Mesenchymal stem cell (in vitro differentiated cells and primary cell): ENCODE results near the gene SNRNP25.
A peak's percentile ranks its signal among the peaks of the same experiment; 100 is the strongest.
"Not testable (repeated sequence)": the region's sequence is repeated elsewhere in the genome, so short reads cannot be mapped to it uniquely, and the experiment has no call there.

Experiments used
- DNase-seq: peaks from one replicate; pipeline ENCODE4 v3.0.0-alpha.2; 2013
- H2AFZ ChIP-seq: one replicate; pipeline ENCODE4 v1.6.1; 2013; ENCODE audit warnings: low read depth, mild to moderate bottlenecking, control low read depth, inconsistent platforms, low read length, moderate library complexity
- H2AK5ac ChIP-seq: 2 replicates; pipeline ENCODE4 v1.6.1; 2013; ENCODE audit warnings: low read length, moderate library complexity, mild to moderate bottlenecking, inconsistent platforms; ENCODE audit not compliant: severe bottlenecking
- H2BK120ac ChIP-seq: one replicate; pipeline ENCODE4 v1.6.1; 2013; ENCODE audit warnings: low read depth, mild to moderate bottlenecking, inconsistent platforms, low read length, moderate library complexity
- H2BK12ac ChIP-seq, 2 experiments: one replicate each; pipeline ENCODE4 v1.6.1; 2013; ENCODE audit warnings: inconsistent platforms in 2 of 2, low read length in 2 of 2, mild to moderate bottlenecking in 2 of 2, moderate library complexity in 2 of 2, control low read depth in 1 of 2
- H2BK15ac ChIP-seq: one replicate; pipeline ENCODE4 v1.6.1; 2013; ENCODE audit warnings: mild to moderate bottlenecking, low read depth, inconsistent platforms; ENCODE audit not compliant: poor library complexity, severe bottlenecking
- H2BK5ac ChIP-seq: 2 replicates; pipeline ENCODE4 v1.6.1; 2013; ENCODE audit warnings: low read depth, mild to moderate bottlenecking, low read length, control low read depth, inconsistent platforms; ENCODE audit not compliant: poor library complexity, severe bottlenecking
- H3K14ac ChIP-seq, 2 experiments: one replicate each; pipeline ENCODE4 v1.6.1; 2013; ENCODE audit warnings: inconsistent platforms in 2 of 2, low read length in 2 of 2, control low read depth in 1 of 2, mild to moderate bottlenecking in 1 of 2, moderate library complexity in 1 of 2
- H3K18ac ChIP-seq, 2 experiments: one replicate each; pipeline ENCODE4 v1.6.1; 2013; ENCODE audit warnings: inconsistent platforms in 2 of 2, low read length in 2 of 2, control low read depth in 1 of 2, low read depth in 1 of 2, mild to moderate bottlenecking in 1 of 2
- H3K23ac ChIP-seq, 2 experiments: one replicate each; pipeline ENCODE4 v1.6.1; 2013; ENCODE audit warnings: inconsistent platforms in 2 of 2, low read length in 2 of 2, mild to moderate bottlenecking in 2 of 2, moderate library complexity in 2 of 2, control low read depth in 1 of 2
- H3K27ac ChIP-seq: 2 replicates; pipeline ENCODE4 v1.5.1; 2013; ENCODE audit warnings: mild to moderate bottlenecking, moderate library complexity, low read length, control low read depth, inconsistent platforms; ENCODE audit not compliant: poor library complexity, severe bottlenecking
- H3K27me3 ChIP-seq, 2 experiments: 2 replicates each; pipeline versions ENCODE4 v1.6.1 to v1.7.0; 2013; ENCODE audit warnings: low read length in 2 of 2, mild to moderate bottlenecking in 2 of 2, moderate library complexity in 2 of 2, control low read depth in 1 of 2, inconsistent platforms in 1 of 2; ENCODE audit not compliant: control insufficient read depth in 1 of 2, insufficient read depth in 1 of 2
- H3K36me3 ChIP-seq, 2 experiments: 2 replicates each; pipeline versions ENCODE4 v1.6.1 to v1.7.0; 2013; ENCODE audit warnings: low read length in 2 of 2, control low read depth in 1 of 2, inconsistent platforms in 1 of 2, low read depth in 1 of 2, mild to moderate bottlenecking in 1 of 2; ENCODE audit not compliant: insufficient read depth in 2 of 2, control insufficient read depth in 1 of 2
- H3K4ac ChIP-seq, 2 experiments: one replicate each; pipeline ENCODE4 v1.6.1; 2013; ENCODE audit warnings: inconsistent platforms in 2 of 2, low read length in 2 of 2, mild to moderate bottlenecking in 2 of 2, moderate library complexity in 2 of 2, control low read depth in 1 of 2, low read depth in 1 of 2
- H3K4me1 ChIP-seq: 2 replicates; pipeline ENCODE4 v1.6.1; 2013; ENCODE audit warnings: low read depth, low read length, control low read depth; ENCODE audit not compliant: control insufficient read depth, insufficient read depth
- H3K4me2 ChIP-seq: 2 replicates; pipeline ENCODE4 v1.6.1; 2013; ENCODE audit warnings: low read length, mild to moderate bottlenecking, inconsistent platforms; ENCODE audit not compliant: poor library complexity, severe bottlenecking
- H3K4me3 ChIP-seq, 2 experiments: 2 replicates each; pipeline versions ENCODE4 v1.5.1 to v1.7.0; 2013; ENCODE audit warnings: low read length in 2 of 2, mild to moderate bottlenecking in 2 of 2, control low read depth in 1 of 2, low read depth in 1 of 2; ENCODE audit not compliant: insufficient read depth in 1 of 2
- H3K79me1 ChIP-seq: replicated peaks from 2 replicates; pipeline ENCODE4 v1.6.1; 2013; ENCODE audit warnings: mild to moderate bottlenecking, control low read depth, low read length, inconsistent platforms; ENCODE audit not compliant: poor library complexity, severe bottlenecking
- H3K9ac ChIP-seq: 2 replicates; pipeline ENCODE4 v1.7.0; 2013; ENCODE audit warnings: mild to moderate bottlenecking, low read length, moderate library complexity
- H3K9me3 ChIP-seq: 2 replicates; pipeline ENCODE4 v1.7.0; 2013; ENCODE audit warnings: mild to moderate bottlenecking, low read length; ENCODE audit not compliant: control insufficient read depth
- H4K8ac ChIP-seq: one replicate; pipeline ENCODE4 v1.6.1; 2013; ENCODE audit warnings: inconsistent platforms, mild to moderate bottlenecking, low read length, moderate library complexity
- H4K91ac ChIP-seq: one replicate; pipeline ENCODE4 v1.6.1; 2013; ENCODE audit warnings: mild to moderate bottlenecking, low read length, inconsistent platforms
- WGBS: methylation state at CpG from one replicate; pipeline ENCODE4 v1.1.7; 2013; ENCODE audit warnings: mixed read lengths; 5-methylcytosine and 5-hydroxymethylcytosine counted together

Gene SNRNP25

DNA sequence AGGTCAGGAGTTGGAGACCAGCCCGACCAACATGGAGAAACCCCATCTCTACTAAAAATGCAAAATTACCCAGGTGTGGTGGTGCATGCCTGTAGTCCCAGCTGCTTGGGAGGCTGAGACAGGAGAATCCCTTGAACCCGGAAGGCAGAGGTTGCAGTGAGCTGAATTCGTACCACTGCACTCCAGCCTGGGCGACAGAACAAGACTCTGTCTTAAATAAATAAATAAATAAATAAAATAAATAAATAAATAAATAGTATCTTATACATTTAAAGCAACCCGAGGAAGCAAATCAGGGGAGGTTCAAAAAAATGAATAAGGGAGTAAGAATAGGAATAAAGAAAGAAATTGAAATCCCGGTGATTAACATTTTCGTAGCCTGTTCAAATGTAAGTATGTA, 7.1 kb upstream of the SNRNP25 start:
- H2BK12ac ChIP-seq, H2AK5ac ChIP-seq, H3K27ac ChIP-seq, H2BK15ac ChIP-seq, H3K4me1 ChIP-seq, H3K18ac ChIP-seq, DNase-seq, H3K27me3 ChIP-seq, H3K4ac ChIP-seq, H3K4me3 ChIP-seq, H4K8ac ChIP-seq, H3K23ac ChIP-seq, H2BK120ac ChIP-seq, H3K9me3 ChIP-seq, H2BK5ac ChIP-seq, H3K14ac ChIP-seq, H3K9ac ChIP-seq, H4K91ac ChIP-seq, H3K4me2 ChIP-seq, H2AFZ ChIP-seq: not testable (repeated sequence)
- 99% methylated on average over 5 of the region's 7 CpGs for WGBS
- Histone ChIP-seq H3K79me1 (peaks cover 18% of the 10 kb centered on the region), H3K36me3 (peaks cover 31 to 44% of the 10 kb centered on the region in 2 experiments)

DNA sequence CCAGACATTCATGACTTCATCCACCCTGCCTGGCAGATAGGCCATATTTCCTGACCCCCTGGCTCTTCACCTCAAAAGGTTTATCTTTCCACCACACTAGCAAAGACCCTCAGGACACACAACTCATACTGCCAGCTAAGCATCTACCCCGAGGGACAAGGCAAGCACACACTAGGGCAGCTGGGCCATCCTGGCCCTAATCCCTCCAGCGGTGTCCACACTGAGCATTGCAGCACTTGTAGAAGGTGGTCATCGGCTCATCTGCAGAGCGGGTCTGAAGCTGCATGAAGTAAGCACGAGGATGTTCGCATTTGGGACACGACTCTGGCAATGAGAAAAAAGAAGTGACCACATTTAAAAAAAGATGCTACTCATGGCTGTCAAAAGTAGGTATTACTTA, 6.4 kb upstream of the SNRNP25 start:
- no peak overlapping the region for H4K8ac ChIP-seq
- DNase-seq, result no peak
- no peak overlapping the region for H2BK12ac ChIP-seq
- H3K27me3 ChIP-seq, result no peaks in the 10 kb centered on the region
- no peak overlapping the region for H3K27ac ChIP-seq
- no peak overlapping the region for H2AFZ ChIP-seq
- H3K9ac ChIP-seq, result no peak overlapping the region
- no peak overlapping the region for H3K14ac ChIP-seq
- 98% methylated on average over 7 of the region's 7 CpGs for WGBS
- H3K4me3 ChIP-seq, result no peak overlapping the region
- H2AK5ac ChIP-seq, result no peak overlapping the region
- H3K79me1 ChIP-seq, result peaks cover 18% of the 10 kb centered on the region
- H3K9me3 ChIP-seq, result no peaks in the 10 kb centered on the region
- peak overlapping the region in 1 of 2 experiments; percentile 1 for H3K18ac ChIP-seq
- H3K4me1 ChIP-seq, result peaks cover 2% of the 10 kb centered on the region
- H3K4ac ChIP-seq, result no peak overlapping the region
- H3K36me3 ChIP-seq, result peaks cover 24 to 44% of the 10 kb centered on the region in 2 experiments
- H2BK120ac ChIP-seq, result no peak overlapping the region
- H4K91ac ChIP-seq, result no peak overlapping the region
- no peak overlapping the region for H2BK15ac ChIP-seq
- H3K4me2 ChIP-seq, result no peak overlapping the region
- H3K23ac ChIP-seq, result no peak overlapping the region
- no peak overlapping the region for H2BK5ac ChIP-seq

GRCh38 chr16:50769-51591, 2.6 kb upstream of the SNRNP25 start:
- Histone ChIP-seq H3K4me2 (no peak overlapping the region), H2BK12ac (no peak overlapping the region), H2BK120ac (no peak overlapping the region), H3K27ac (no peak overlapping the region), H3K9ac (no peak overlapping the region), H3K23ac (no peak overlapping the region), H3K36me3 (peaks cover 21 to 36% of the 10 kb centered on the region in 2 experiments), H3K4ac (no peak overlapping the region), H3K79me1 (peaks cover 17% of the 10 kb centered on the region), H4K91ac (no peak overlapping the region), H2AFZ (no peak overlapping the region), H4K8ac (no peak overlapping the region), H3K18ac (no peak overlapping the region), H3K27me3 (no peaks in the 10 kb centered on the region), H2BK5ac (peak overlapping the region; percentile 38), H3K4me1 (peaks cover 6% of the 10 kb centered on the region), H3K9me3 (no peaks in the 10 kb centered on the region), H3K4me3 (no peak overlapping the region), H2AK5ac (no peak overlapping the region), H3K14ac (no peak overlapping the region), H2BK15ac (no peak overlapping the region)
- DNase-seq, result no peak
- 87% methylated on average over 14 of the region's 15 CpGs for WGBS

DNA sequence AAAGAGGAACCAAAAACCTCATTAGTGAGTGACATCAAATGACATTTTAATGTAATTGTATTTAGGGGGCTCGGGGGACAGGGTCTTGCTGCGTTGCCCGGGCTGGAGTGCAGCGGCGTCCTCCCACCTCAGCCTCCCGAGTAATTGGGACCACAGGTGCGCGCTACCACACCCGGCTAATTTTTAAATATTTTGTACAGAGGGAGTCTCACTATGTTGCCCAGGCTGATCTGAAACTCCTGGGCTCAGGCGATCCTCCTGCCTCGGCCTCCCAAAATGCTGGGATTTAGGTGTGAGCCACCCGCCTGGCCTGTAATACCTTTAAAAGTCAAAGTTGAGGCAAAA, 581 bp downstream of the SNRNP25 start:
- no peak for DNase-seq
- Histone ChIP-seq H3K4me3 (peak overlapping the region; percentile 81 to 94), H2AFZ (no peak overlapping the region), H4K91ac (no peak overlapping the region), H4K8ac (no peak overlapping the region), H3K27me3 (no peaks in the 10 kb centered on the region), H3K14ac (no peak overlapping the region), H2BK12ac (peak overlapping the region in 1 of 2 experiments; percentile 21), H3K79me1 (peaks cover 15% of the 10 kb centered on the region), H2BK15ac (no peak overlapping the region), H2BK120ac (peak overlapping the region; percentile 29), H3K4ac (no peak overlapping the region), H3K9me3 (no peaks in the 10 kb centered on the region), H3K4me1 (peaks cover 6% of the 10 kb centered on the region), H2AK5ac (no peak overlapping the region), H3K23ac (no peak overlapping the region), H3K36me3 (peaks cover 46 to 49% of the 10 kb centered on the region in 2 experiments), H3K4me2 (peak overlapping the region; percentile 90), H3K27ac (no peak overlapping the region), H2BK5ac (no peak overlapping the region), H3K9ac (peak overlapping the region; percentile 85), H3K18ac (peak overlapping the region in 1 of 2 experiments; percentile 90)
- 67% methylated on average over 12 of the region's 12 CpGs for WGBS
